HepG2 (cell line): ENCODE results near the gene COPS6. TPM values are rescaled to one million over a fixed set of nuclear protein-coding genes. Genes with fewer than 3 reads are reported as not detected.

Experiments
- ATAC-seq: fragments of 200-7000 bp; cut with Tn5 transposase; 3 replicates; pipeline ENCODE4 v1.9.1; 2020; ENCODE audit warnings: mild to moderate bottlenecking, moderate library complexity
- BruUV-seq: library from RNA; stranded (reverse); fragments of 400-500 nt; replicated peaks from 2 replicates; lab custom pipeline; 2021; lab: Mats Ljungman, UMichigan
- CTCF ChIA-PET: fragments of 300-600 bp; formaldehyde crosslinking; extraction: SDS; loops from one replicate; lab custom pipeline; 2021; ENCODE audit warnings: low total read pairs, inconsistent platforms, low intra/inter-chr PET ratio; lab: Yijun Ruan, JAX
- POLR2A ChIA-PET: fragments of 350-600 bp; sonication (Branson Sonifier 250); formaldehyde crosslinking; loops from one replicate; lab custom pipeline; 2020; ENCODE audit warnings: antibody characterized with exemption, inconsistent platforms; lab: Yijun Ruan, JAX
- DNase-seq: peaks from one replicate; pipeline ENCODE4 v3.0.0-alpha.2; 2015; ENCODE audit warnings: low spot score
- FAIRE-seq: peaks from 3 replicates; lab custom pipeline; 2011; peaks lifted over from hg19 to GRCh38; lab: Jason Lieb, UNC
- H2AFZ ChIP-seq: one replicate; pipeline ENCODE4 v1.6.1; 2011; ENCODE audit warnings: low read length, inconsistent platforms
- H3K27ac ChIP-seq: fragments of 300-600 bp; 3 replicates; pipeline ENCODE4 v1.8.0; 2011; ENCODE audit warnings: mixed run types, mild to moderate bottlenecking, mixed read lengths, low read length, inconsistent platforms; ENCODE audit not compliant: insufficient read depth; ENCODE audit errors: extremely low read length
- H3K27me3 ChIP-seq, 2 experiments: fragments of 200-600 bp in 1 of 2; 2 replicates in 1 of 2; 3 replicates in 1 of 2; pipeline versions ENCODE4 v1.6.0 to v1.8.0; 2011; ENCODE audit warnings: low read length in 2 of 2, mild to moderate bottlenecking in 2 of 2, moderate library complexity in 2 of 2, inconsistent platforms in 1 of 2; ENCODE audit not compliant: insufficient read depth in 2 of 2, control insufficient read depth in 1 of 2
- H3K36me3 ChIP-seq, 2 experiments: fragments of 200-600 bp in 1 of 2; replicated peaks in 1 of 2; 2 replicates in 1 of 2; 3 replicates in 1 of 2; pipeline versions ENCODE4 v1.5.1 to v1.8.0; 2011; ENCODE audit warnings: low read length in 2 of 2, inconsistent platforms in 1 of 2; ENCODE audit not compliant: insufficient read depth in 2 of 2, control insufficient read depth in 1 of 2
- H3K4me1 ChIP-seq: 2 replicates; pipeline ENCODE4 v1.5.1; 2012; ENCODE audit warnings: low read length, inconsistent platforms; ENCODE audit not compliant: insufficient read depth
- H3K4me2 ChIP-seq: 2 replicates; pipeline ENCODE4 v1.6.0; 2011; ENCODE audit warnings: low read depth, low read length, inconsistent platforms
- H3K4me3 ChIP-seq, 3 experiments: fragments of 200-600 bp in 1 of 3; sonication (generic), shearing (Covaris generic) in 1 of 3; replicated peaks in 1 of 3; 2 replicates each; pipeline ENCODE4 v1.5.1; 2011 to 2016; ENCODE audit warnings: low read length in 3 of 3, inconsistent platforms in 2 of 3, low read depth in 2 of 3, mild to moderate bottlenecking in 2 of 3, control low read depth in 1 of 3, mixed read lengths in 1 of 3; ENCODE audit not compliant: insufficient read depth in 1 of 3
- H3K79me2 ChIP-seq: one replicate; pipeline ENCODE4 v1.6.1; 2011; ENCODE audit warnings: low read length, inconsistent platforms; ENCODE audit not compliant: insufficient read depth
- H3K9ac ChIP-seq: 2 replicates; pipeline ENCODE4 v1.6.0; 2011; ENCODE audit warnings: mild to moderate bottlenecking, low read depth, low read length, inconsistent platforms; ENCODE audit not compliant: insufficient read depth
- H3K9me3 ChIP-seq: 2 replicates; pipeline ENCODE4 v1.5.1; 2012; ENCODE audit warnings: mild to moderate bottlenecking, low read length
- H4K20me1 ChIP-seq: 2 replicates; pipeline ENCODE4 v1.6.0; 2011; ENCODE audit warnings: inconsistent platforms, mild to moderate bottlenecking, low read length, moderate library complexity; ENCODE audit not compliant: insufficient read depth
- AGO2 ChIP-seq: fragments of 200-400 bp; formaldehyde crosslinking; optimal IDR thresholded peaks from 2 replicates; pipeline ENCODE3; 2017; ENCODE audit warnings: mild to moderate bottlenecking, low read depth, low read length, moderate library complexity
- BCL6 ChIP-seq: IDR thresholded peaks from 2 replicates; pipeline ENCODE4 v1.6.1; 2016; ENCODE audit warnings: missing genetic modification reagents, missing compliant biosample characterization
- CEBPB ChIP-seq: IDR thresholded peaks from 2 replicates; pipeline ENCODE4 v1.6.1; 2011; ENCODE audit warnings: low read depth, low read length, improper control_type of control experiment, borderline replicate concordance
- CEBPG ChIP-seq: IDR thresholded peaks from 2 replicates; pipeline ENCODE4 v1.6.1; 2016
- ELF4 ChIP-seq: sonication (generic); formaldehyde crosslinking; IDR thresholded peaks from 2 replicates; pipeline ENCODE4 v1.5.0; 2020; ENCODE audit warnings: missing genetic modification reagents, mild to moderate bottlenecking, moderate library complexity, borderline replicate concordance
- IRF2 ChIP-seq: IDR thresholded peaks from 2 replicates; pipeline ENCODE4 v1.6.1; 2018; ENCODE audit warnings: missing genetic modification reagents, missing compliant biosample characterization
- KDM4B ChIP-seq: sonication (generic); formaldehyde crosslinking; IDR thresholded peaks from 2 replicates; pipeline ENCODE4 v1.4.0; 2020; ENCODE audit warnings: missing genetic modification reagents
- MAFK ChIP-seq, 2 experiments: IDR thresholded peaks in 1 of 2; conservative IDR thresholded peaks in 1 of 2; 2 replicates each; pipeline ENCODE4 v1.6.1; 2011; ENCODE audit warnings: improper control_type of control experiment in 2 of 2, low read length in 2 of 2
- MEF2D ChIP-seq: sonication (generic); formaldehyde crosslinking; IDR thresholded peaks from 2 replicates; pipeline ENCODE4 v1.5.1; 2020; ENCODE audit warnings: mild to moderate bottlenecking, missing genetic modification reagents
- NFYC ChIP-seq: IDR thresholded peaks from 2 replicates; pipeline ENCODE4 v1.6.1; 2016; ENCODE audit warnings: missing genetic modification reagents, missing compliant biosample characterization
- SAFB2 ChIP-seq: sonication (generic); formaldehyde crosslinking; IDR thresholded peaks from 2 replicates; pipeline ENCODE4 v1.5.1; 2020; ENCODE audit warnings: missing genetic modification reagents, low read depth, mild to moderate bottlenecking, borderline replicate concordance
- SKI ChIP-seq: fragments of 450-650 bp; IDR thresholded peaks from one replicate; pipeline ENCODE4 v1.6.1; 2018; ENCODE audit warnings: mild to moderate bottlenecking; ENCODE audit not compliant: partially characterized antibody
- ZBTB7B ChIP-seq: sonication (generic); formaldehyde crosslinking; IDR thresholded peaks from 2 replicates; pipeline ENCODE4 v1.4.0; 2020; ENCODE audit warnings: missing genetic modification reagents
- ZNF101 ChIP-seq: sonication (generic); formaldehyde crosslinking; IDR thresholded peaks from 2 replicates; pipeline ENCODE4 v1.4.0; 2020; ENCODE audit warnings: mild to moderate bottlenecking, low read depth, missing genetic modification reagents, borderline replicate concordance
- ZNF124 ChIP-seq: sonication (generic); formaldehyde crosslinking; IDR thresholded peaks from 2 replicates; pipeline ENCODE4 v1.4.0; 2020; ENCODE audit warnings: missing genetic modification reagents
- ZNF160 ChIP-seq: sonication (generic); formaldehyde crosslinking; IDR thresholded peaks from 2 replicates; pipeline ENCODE4 v1.8.0; 2022; ENCODE audit warnings: mild to moderate bottlenecking, inconsistent platforms, missing genetic modification reagents
- ZNF333 ChIP-seq: sonication (generic); formaldehyde crosslinking; IDR thresholded peaks from 2 replicates; pipeline ENCODE4 v1.4.0; 2020; ENCODE audit warnings: mild to moderate bottlenecking, missing genetic modification reagents, borderline replicate concordance
- ZNF460 ChIP-seq: sonication (generic); formaldehyde crosslinking; IDR thresholded peaks from 2 replicates; pipeline ENCODE4 v1.5.1; 2020; ENCODE audit warnings: missing genetic modification reagents, mild to moderate bottlenecking, borderline replicate concordance
- WGBS: methylation state at CpG from one replicate; pipeline ENCODE4 v1.1.6; 2017; ENCODE audit warnings: low lambda C conversion rate; 5-methylcytosine and 5-hydroxymethylcytosine counted together
- in situ Hi-C: cut with HindIII; loops from 2 replicates; pipeline ENCODE4 v1.10.0; 2017; ENCODE audit warnings: low pct_unique_long_range_greater_than_20kb; ENCODE audit not compliant: extremely low pct_ligation_motif_present
- intact Hi-C: fragments of 100-400 bp; cut with micrococcal nuclease; formaldehyde crosslinking; loops from one replicate; pipeline ENCODE4 v1.10.0; 2022; ENCODE audit not compliant: unreplicated experiment
- polyA plus RNA-seq, 8 experiments: library from polyadenylated mRNA; depleted of rRNA in 3 of 8; stranded (reverse) in 7 of 8; unstranded in 1 of 8; fragments of >200 nt; fragmentation: Illumina TruSeq in 4 of 8; extraction: Trizol in 4 of 8; gene quantifications; 2 replicates each; pipeline versions ENCODE4 v1.2.1 to v1.2.3, GENCODE V29; 2011 to 2016; ENCODE audit warnings: low read depth in 4 of 8, missing spikeins in 1 of 8, mixed read lengths in 1 of 8; ENCODE audit not compliant: insufficient read depth in 1 of 8
- total RNA-seq, 5 experiments: library from RNA; depleted of rRNA; stranded (reverse); fragments of >200 nt; fragmentation: Illumina TruSeq; extraction: Trizol; gene quantifications; 2 replicates each; pipeline ENCODE4 v1.2.3, GENCODE V29; 2016; ENCODE audit warnings: low read depth in 1 of 5
- TF ChIP-seq, protein P1 (sequence below): IDR thresholded peaks from 2 replicates; pipeline ENCODE4 v1.6.1; 2016; ENCODE audit warnings: low read depth, missing genetic modification reagents, missing compliant biosample characterization
- TF ChIP-seq, protein P2 (sequence below): sonication (generic); formaldehyde crosslinking; IDR thresholded peaks from 2 replicates; pipeline ENCODE4 v1.4.0; 2020; ENCODE audit warnings: missing genetic modification reagents

The COPS6 gene
- total and polyA plus RNA-seq, 2 of the 13 experiments (the other 11 are each of a cell fraction or from before 2014, with no cell fraction given): 33.4 to 117 TPM

DNA sequence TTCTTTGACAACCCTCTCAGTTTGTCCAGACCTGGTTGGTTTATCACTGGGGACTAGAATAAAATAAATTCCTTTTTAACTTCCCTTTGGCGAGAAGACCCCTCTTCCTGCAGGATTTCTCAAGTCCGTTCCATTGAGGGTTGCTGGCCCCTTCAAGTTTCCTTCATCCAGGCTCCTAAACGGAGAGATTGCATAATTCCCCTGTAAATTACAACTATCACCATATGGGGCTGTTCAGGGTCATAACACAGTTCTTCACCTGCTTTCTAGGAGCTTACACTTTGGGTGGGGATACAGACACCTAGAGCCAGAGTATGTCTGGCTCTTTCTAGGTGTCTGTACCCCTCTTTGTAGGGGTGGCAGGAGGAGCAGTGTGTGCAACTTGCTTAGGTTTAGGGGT is 3.3 kb upstream of the COPS6 start:
- Histone ChIP-seq H3K27me3 (no peaks in the 10 kb centered on the region; a peak in 1 of 5 replicates), H3K9me3 (no peaks in the 10 kb centered on the region), H2AFZ (no peak overlapping the region), H3K27ac (no peak overlapping the region), H3K9ac (no peak overlapping the region), H3K4me2 (no peak overlapping the region), H4K20me1 (no peaks in the 10 kb centered on the region), H3K4me1 (peaks cover 31% of the 10 kb centered on the region), H3K4me3 (no peak overlapping the region), H3K36me3 (peaks cover 0 to 3% of the 10 kb centered on the region in 2 experiments; a peak in 3 of 5 replicates), H3K79me2 (peaks cover 20% of the 10 kb centered on the region)
- CTCF ChIA-PET: no interaction called here
- intact Hi-C loops (no loop called here), in situ Hi-C loops (no loop called here)
- FAIRE-seq: no peak
- ATAC-seq: no peak
- WGBS: 19% methylated on average over 3 of the region's 3 CpGs
- BruUV-seq: no TSS peak
- no peak for DNase-seq
- POLR2A ChIA-PET: interaction anchor here (2.4 kb wide), 1 partner anchor 16 kb away, joined by 12 read pairs; the partner anchor contains the start of genes AP4M1 and MCM7
- TF ChIP-seq KDM4B (CRISPR knock-in tag): no peak
- TF ChIP-seq MEF2D (CRISPR knock-in tag): no peak
- peak; percentile 73 for TF ChIP-seq BCL6 (CRISPR knock-in tag)
- TF ChIP-seq ZNF124 (CRISPR knock-in tag): no peak
- TF ChIP-seq, protein P1, sequence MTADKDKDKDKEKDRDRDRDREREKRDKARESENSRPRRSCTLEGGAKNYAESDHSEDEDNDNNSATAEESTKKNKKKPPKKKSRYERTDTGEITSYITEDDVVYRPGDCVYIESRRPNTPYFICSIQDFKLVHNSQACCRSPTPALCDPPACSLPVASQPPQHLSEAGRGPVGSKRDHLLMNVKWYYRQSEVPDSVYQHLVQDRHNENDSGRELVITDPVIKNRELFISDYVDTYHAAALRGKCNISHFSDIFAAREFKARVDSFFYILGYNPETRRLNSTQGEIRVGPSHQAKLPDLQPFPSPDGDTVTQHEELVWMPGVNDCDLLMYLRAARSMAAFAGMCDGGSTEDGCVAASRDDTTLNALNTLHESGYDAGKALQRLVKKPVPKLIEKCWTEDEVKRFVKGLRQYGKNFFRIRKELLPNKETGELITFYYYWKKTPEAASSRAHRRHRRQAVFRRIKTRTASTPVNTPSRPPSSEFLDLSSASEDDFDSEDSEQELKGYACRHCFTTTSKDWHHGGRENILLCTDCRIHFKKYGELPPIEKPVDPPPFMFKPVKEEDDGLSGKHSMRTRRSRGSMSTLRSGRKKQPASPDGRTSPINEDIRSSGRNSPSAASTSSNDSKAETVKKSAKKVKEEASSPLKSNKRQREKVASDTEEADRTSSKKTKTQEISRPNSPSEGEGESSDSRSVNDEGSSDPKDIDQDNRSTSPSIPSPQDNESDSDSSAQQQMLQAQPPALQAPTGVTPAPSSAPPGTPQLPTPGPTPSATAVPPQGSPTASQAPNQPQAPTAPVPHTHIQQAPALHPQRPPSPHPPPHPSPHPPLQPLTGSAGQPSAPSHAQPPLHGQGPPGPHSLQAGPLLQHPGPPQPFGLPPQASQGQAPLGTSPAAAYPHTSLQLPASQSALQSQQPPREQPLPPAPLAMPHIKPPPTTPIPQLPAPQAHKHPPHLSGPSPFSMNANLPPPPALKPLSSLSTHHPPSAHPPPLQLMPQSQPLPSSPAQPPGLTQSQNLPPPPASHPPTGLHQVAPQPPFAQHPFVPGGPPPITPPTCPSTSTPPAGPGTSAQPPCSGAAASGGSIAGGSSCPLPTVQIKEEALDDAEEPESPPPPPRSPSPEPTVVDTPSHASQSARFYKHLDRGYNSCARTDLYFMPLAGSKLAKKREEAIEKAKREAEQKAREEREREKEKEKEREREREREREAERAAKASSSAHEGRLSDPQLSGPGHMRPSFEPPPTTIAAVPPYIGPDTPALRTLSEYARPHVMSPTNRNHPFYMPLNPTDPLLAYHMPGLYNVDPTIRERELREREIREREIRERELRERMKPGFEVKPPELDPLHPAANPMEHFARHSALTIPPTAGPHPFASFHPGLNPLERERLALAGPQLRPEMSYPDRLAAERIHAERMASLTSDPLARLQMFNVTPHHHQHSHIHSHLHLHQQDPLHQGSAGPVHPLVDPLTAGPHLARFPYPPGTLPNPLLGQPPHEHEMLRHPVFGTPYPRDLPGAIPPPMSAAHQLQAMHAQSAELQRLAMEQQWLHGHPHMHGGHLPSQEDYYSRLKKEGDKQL (CRISPR knock-in tag): no peak
- TF ChIP-seq CEBPB: 0 out of 2 replicates have a peak, but pooled peaks have one; percentile 41
- no peak for TF ChIP-seq ZNF333 (CRISPR knock-in tag)
- no peak for TF ChIP-seq SAFB2 (CRISPR knock-in tag)
- no peak for TF ChIP-seq ZNF460
- TF ChIP-seq SKI: no peak
- TF ChIP-seq AGO2: no peak
- no peak for TF ChIP-seq ELF4 (CRISPR knock-in tag)
- no peak for TF ChIP-seq ZBTB7B (CRISPR knock-in tag)
- no peak for TF ChIP-seq ZNF160 (CRISPR knock-in tag)
- TF ChIP-seq, protein P2, sequence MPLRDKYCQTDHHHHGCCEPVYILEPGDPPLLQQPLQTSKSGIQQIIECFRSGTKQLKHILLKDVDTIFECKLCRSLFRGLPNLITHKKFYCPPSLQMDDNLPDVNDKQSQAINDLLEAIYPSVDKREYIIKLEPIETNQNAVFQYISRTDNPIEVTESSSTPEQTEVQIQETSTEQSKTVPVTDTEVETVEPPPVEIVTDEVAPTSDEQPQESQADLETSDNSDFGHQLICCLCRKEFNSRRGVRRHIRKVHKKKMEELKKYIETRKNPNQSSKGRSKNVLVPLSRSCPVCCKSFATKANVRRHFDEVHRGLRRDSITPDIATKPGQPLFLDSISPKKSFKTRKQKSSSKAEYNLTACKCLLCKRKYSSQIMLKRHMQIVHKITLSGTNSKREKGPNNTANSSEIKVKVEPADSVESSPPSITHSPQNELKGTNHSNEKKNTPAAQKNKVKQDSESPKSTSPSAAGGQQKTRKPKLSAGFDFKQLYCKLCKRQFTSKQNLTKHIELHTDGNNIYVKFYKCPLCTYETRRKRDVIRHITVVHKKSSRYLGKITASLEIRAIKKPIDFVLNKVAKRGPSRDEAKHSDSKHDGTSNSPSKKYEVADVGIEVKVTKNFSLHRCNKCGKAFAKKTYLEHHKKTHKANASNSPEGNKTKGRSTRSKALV (CRISPR knock-in tag): no peak
- TF ChIP-seq IRF2: no peak
- peak; percentile 37 for TF ChIP-seq CEBPG (CRISPR knock-in tag)
- TF ChIP-seq ZNF101: no peak
- TF ChIP-seq MAFK (conservative IDR thresholded peaks at IDR 0.05 in 1 of 2, IDR thresholded peaks at IDR 0.05 in 1 of 2; ENCODE audit: low read length in 2 of 2): no peak
- TF ChIP-seq NFYC: no peak
